Right renal pelvis (tissue), 4 donors: ENCODE data around the gene SOWAHB. TPM values are rescaled to one million over a fixed set of nuclear protein-coding genes. Genes with fewer than 3 reads are reported as not detected.
"Not testable (repeated sequence)": the region's sequence is repeated elsewhere in the genome, so short reads cannot be mapped to it uniquely, and the experiment has no call there.

Experiments used
- DNase-seq, 4 donors: peaks; one replicate each; pipeline ENCODE4 v3.0.0-alpha.2; 2013; ENCODE audit warnings: low read depth in 4 of 4, low spot score in 3 of 4, missing footprints in 1 of 4
- polyA plus RNA-seq, 4 donors: library from polyadenylated mRNA; unstranded; fragments of 120-200 nt; gene quantifications; one replicate each; pipeline ENCODE4 v1.2.1, GENCODE V29; 2013; ENCODE audit not compliant: insufficient read length in 4 of 4

The SOWAHB gene
- polyA plus RNA-seq, 4 donors, result 4.6 to 6.3 (median 5.4) TPM

GRCh38 chr4:76895619-76896018 lies 2.3 kb downstream of the SOWAHB start:
- DNase-seq, result no peak

GRCh38 chr4:76894537-76895255 lies 3.2 kb downstream of the SOWAHB start:
- DNase-seq, result peak in 1 of 4 donors; percentile 23

- DNase-seq, result no peak
These were observed 5.3 kb downstream of the SOWAHB start for GRCh38 chr4:76892601-76893000.

- DNase-seq, result no peak
These were observed 5.9 kb downstream of the SOWAHB start for GRCh38 chr4:76892001-76892400.

GRCh38 chr4:76886848-76887441 lies 11.0 kb downstream of the SOWAHB start:
- DNase-seq, result no peak

GRCh38 chr4:76886214-76886613 lies 11.7 kb downstream of the SOWAHB start:
- DNase-seq, result no peak

GRCh38 chr4:76883147-76883546 lies 14.8 kb downstream of the SOWAHB start:
- no peak for DNase-seq

- DNase-seq, result no peak
These were observed 15.3 kb downstream of the SOWAHB start for GRCh38 chr4:76882630-76883029.

GRCh38 chr4:76881375-76881774 lies 16.6 kb downstream of the SOWAHB start:
- DNase-seq, result no peak

GRCh38 chr4:76879731-76880364 lies 18.1 kb downstream of the SOWAHB start:
- DNase-seq, result no peak

GRCh38 chr4:76878641-76879165 lies 19.2 kb downstream of the SOWAHB start:
- not testable (repeated sequence) for DNase-seq

- DNase-seq, result no peak
These were observed 23.8 kb downstream of the SOWAHB start for GRCh38 chr4:76874176-76874575.

- DNase-seq, result no peak
These were observed 24.4 kb downstream of the SOWAHB start for GRCh38 chr4:76873495-76873894.

GRCh38 chr4:76872556-76872955 lies 25.4 kb downstream of the SOWAHB start:
- DNase-seq, result no peak

GRCh38 chr4:76868780-76869179 lies 29.2 kb downstream of the SOWAHB start:
- not testable (repeated sequence) for DNase-seq

- DNase-seq, result no peak
These were observed 29.9 kb downstream of the SOWAHB start for GRCh38 chr4:76867880-76868655.

- DNase-seq, result no peak
These were observed 30.6 kb downstream of the SOWAHB start for GRCh38 chr4:76867377-76867776.

- DNase-seq, result no peak
These were observed 31.3 kb downstream of the SOWAHB start for GRCh38 chr4:76866641-76867040.

GRCh38 chr4:76858319-76858718 lies 39.6 kb downstream of the SOWAHB start:
- DNase-seq, result no peak

- no peak for DNase-seq
These were observed 40.9 kb downstream of the SOWAHB start for GRCh38 chr4:76857074-76857409.
